GM18502 (cell line): ENCODE results near the gene DIAPH2.

Experiments used
- ATAC-seq: cut with Tn5 transposase; IDR thresholded peaks from one replicate; pipeline ENCODE4 v1.9.1; 2021; ENCODE audit warnings: mild to moderate bottlenecking; ENCODE audit not compliant: unreplicated experiment, poor library complexity

Gene DIAPH2

GRCh38 chrX:97132664-97133415, 448.2 kb downstream of the DIAPH2 start:
- no peak for ATAC-seq

GRCh38 chrX:97145934-97146333, 461.3 kb downstream of the DIAPH2 start:
- no peak for ATAC-seq

GRCh38 chrX:97155816-97156215, 471.2 kb downstream of the DIAPH2 start:
- ATAC-seq, result no peak

DNA sequence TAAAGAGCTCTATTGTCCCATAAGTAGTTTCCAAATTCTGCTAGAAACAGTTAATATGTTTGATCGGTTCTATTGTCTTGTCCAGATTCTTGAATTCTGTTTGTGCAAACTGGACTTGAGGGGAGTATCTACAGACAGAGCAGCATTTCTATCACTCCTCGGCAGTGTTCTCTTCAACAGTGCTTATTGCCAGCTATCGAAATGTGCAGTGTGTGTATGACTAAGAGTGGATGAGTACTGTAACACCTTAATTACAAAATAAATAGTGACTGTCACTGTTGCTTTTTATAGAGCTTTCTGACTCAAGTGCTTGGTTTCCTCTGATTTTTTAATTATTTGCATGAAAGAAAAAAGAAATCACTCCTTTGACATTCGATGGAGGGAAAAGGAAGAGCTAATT, 473.6 kb downstream of the DIAPH2 start:
- ATAC-seq, result no peak

DNA sequence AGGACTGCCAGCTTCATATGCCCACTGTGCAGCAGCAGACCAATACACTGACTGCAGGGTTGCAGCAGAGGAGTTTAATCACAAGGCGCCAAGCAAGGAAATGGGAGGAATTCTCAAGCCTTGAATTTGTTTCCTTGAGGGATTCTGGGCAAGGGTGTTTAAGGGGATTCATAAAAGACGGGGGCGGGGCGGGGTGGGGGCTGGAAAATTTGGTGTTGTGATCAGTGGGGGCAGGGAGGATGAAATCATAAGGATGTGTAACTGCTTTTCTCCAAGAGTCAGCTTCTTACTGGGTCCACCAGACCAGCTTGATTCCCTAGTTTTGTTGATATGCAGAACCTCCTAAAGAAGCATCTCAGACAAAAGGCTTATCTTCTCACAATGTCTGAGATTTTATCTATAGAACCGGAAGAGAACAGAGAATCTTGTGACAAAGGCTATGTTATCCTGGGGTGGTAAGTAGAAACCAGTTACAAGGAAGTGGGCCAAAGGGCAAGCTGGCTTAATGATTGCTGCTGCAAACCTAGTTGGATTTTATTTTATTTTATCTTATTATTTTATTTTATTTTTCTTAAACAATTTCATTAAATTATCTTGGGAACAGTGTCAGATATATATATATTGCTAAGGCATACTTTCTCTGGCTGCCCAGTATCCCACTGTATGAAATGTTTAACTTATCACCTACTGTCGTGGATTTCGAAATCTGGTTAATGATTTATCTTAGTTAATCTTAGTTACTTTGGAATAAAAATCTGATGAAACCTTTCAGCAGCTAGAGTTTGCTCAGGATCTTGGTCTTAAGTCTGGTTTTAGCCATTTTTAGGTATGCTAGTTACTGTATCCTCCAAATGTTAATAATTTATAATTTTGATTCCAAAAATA, 475.5 kb downstream of the DIAPH2 start:
- ATAC-seq, result no peak

- no peak for ATAC-seq
These were observed 482.7 kb downstream of the DIAPH2 start for GRCh38 chrX:97167333-97167732.

DNA sequence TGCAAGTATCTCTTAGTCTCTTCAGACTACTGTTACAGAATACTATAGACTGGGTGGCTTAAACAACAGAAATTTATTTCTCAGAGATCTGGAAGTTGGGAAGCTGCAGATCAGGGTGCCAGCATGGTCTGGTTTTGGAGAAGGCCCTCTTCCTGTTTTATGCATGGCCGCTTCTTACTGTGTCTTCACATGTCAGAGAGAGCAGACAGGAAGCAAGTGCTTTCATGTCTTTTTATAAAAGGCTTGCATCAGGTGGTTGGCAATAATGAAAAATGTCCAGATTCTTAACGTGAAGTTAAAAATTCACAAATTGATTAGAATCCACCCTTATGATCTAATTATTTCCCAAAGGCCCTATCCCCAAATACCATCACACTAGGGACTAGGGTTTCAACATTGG, 484.0 kb downstream of the DIAPH2 start:
- ATAC-seq, result peak; percentile 76

DNA sequence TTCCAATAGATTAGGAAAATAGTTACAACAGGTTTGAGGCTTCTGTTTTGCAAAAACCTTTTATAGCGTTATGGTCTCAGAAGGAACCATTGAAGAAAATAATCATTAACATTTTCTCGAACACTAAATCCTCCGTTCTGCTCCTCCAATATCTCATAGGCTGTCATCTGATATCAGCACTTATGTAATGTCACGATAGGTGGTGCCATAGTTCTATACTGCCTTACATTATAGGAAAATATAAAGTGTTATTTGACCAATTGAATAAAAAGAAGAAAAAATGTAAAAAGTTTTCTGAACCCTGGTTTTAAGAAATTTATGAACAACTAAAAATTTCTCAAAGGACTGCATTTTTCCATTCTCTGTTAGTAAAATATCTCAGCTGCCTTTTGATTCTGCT, 490.5 kb downstream of the DIAPH2 start:
- ATAC-seq, result no peak

DNA sequence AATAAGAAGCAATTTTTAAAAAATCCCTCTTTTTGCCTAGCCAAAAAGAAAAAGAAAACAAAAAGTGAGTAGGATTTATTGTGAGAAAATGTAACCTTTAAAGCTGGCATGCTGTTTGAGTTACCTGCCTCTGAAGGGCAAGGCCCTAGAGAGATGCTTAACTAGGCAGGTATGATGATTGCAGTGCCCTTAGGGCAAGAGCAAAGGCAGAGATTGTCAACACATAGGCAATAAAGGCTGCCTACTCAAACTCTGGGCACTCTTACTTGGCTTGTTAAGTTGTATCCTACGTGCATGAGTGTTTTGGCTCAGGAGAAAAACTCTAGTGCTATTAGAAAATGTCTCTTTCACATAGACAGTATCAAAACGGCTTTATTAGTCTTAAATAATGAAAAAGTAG, 505.0 kb downstream of the DIAPH2 start:
- ATAC-seq, result no peak

DNA sequence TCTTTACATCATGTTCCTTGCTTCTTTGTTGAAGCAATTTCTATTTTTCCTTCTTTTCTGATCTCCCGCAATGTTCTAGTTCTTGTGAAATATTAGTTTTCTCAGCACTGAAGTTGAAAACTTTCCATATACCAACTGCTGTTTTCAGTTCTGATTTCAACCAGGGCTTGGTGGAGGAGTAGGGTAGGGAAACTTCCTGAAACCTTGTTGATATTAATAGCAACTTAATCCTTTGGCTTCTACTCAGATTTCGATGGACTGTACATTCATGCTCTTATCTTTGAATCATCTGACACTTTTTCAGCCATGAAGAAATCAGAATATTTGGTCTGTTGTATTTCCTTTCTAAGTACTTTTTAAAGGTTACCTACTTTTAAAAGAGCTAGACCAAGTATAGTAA, 514.9 kb downstream of the DIAPH2 start:
- no peak for ATAC-seq

GRCh38 chrX:97200454-97200853, 515.8 kb downstream of the DIAPH2 start:
- no peak for ATAC-seq

DNA sequence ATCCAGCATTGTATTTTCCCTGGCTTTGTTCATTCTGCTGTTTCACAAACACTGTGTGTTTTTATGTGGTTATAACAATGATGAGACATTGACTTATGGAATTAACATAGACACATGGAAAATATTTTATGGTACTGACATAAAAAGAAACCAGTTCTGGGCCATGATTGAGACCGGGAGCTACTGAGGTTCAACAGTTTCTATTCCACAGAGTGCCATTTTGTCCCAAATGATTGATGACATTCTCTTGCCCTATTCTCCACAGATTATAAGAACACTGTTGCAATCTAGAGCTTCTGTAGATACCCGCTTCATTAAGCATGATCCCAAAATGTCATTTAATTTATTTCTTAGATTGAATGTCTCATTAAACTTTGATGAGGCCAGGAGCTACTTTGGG, 525.9 kb downstream of the DIAPH2 start:
- ATAC-seq, result no peak

GRCh38 chrX:97211070-97211469, 526.4 kb downstream of the DIAPH2 start:
- no peak for ATAC-seq

- ATAC-seq, result no peak
These were observed 530.5 kb downstream of the DIAPH2 start for GRCh38 chrX:97215186-97215585.

- no peak for ATAC-seq
These were observed 539.5 kb downstream of the DIAPH2 start for GRCh38 chrX:97224148-97224547.

GRCh38 chrX:97229318-97229717, 544.7 kb downstream of the DIAPH2 start:
- no peak for ATAC-seq

DNA sequence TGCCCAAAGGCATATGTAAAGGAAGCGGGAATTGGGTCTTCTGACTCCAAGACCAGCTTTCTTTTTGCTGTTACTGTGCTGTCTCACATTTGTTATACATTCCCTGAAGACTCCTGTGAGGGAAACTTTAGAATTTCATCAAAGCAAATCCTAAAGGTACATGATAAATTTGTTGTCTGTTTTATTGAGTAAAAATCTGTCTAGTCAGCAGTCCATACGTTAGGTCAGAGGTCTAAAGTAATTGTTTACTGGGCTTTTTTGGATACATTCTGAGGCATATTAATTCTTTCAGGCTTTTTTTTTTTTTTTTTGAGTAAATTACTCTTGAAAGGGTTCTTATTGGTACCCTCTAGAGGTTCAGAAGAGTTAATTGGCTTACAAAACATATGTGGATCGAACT, 546.3 kb downstream of the DIAPH2 start:
- no peak for ATAC-seq

- ATAC-seq, result peak; percentile 100
These were observed 549.9 kb downstream of the DIAPH2 start for GRCh38 chrX:97234471-97235081.

DNA sequence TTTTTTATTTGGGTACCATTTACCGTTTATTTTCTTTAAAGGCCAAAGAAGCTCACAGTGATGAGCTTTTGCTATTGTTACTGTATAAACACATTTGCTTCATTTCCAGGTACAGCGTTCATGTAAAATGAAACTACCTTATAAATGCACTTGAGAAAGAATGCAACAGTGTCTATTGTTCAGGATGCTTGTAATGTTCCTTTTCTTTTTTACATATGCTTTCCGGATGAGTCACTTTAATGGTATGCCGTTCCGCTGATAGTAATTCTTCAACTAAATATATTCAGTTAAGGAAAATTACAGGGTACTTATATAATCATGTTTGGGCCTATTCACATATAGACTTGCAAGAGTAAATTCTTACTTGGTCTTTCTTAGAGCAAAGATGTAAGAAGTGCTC, 554.0 kb downstream of the DIAPH2 start:
- ATAC-seq, result no peak

GRCh38 chrX:97252111-97252510, 567.5 kb downstream of the DIAPH2 start:
- no peak for ATAC-seq

DNA sequence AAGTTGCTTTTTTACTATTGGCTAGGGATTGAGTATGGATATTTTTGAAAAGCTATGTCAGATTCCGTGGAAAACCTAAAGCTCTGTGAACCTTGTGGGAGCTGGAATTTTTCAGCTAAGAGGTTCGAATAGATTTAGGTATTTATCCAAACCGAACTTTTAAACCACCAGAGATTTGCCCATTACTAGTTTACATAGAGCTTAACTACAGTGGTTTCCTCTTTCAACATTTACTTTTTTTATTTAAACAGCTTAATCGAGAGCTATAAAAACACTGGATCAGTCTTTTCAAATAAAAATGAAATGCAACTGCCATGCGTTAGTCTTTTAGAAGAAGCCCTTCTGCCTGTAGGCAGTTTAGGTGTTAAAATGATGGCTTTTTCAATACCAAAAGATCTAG, 576.0 kb downstream of the DIAPH2 start:
- no peak for ATAC-seq
